ENCODE data around the gene CCN5.

CCN5 gene

GRCh38 chr20:44689809-44690208 is 25.4 kb upstream of the CCN5 start:
- H3K4me3 ChIP-seq (ENCODE audit: low read depth, low read length) = no peak overlapping the region
- no peak for TF ChIP-seq CTCF (IDR thresholded peaks at IDR 0.05; ENCODE audit: insufficient read depth, low read length, missing control alignments)
- ChIA-PET POLR2A (interaction anchor here (0.5 kb wide), 1 partner anchor 21 kb away, joined by 3 read pairs; no protein-coding TSS in a partner anchor), CTCF (interaction anchor here (1.2 to 22.2 kb wide), 5 partner anchors 11 to 56 kb away, joined by 3 to 801 read pairs (median 4); partner anchors contain the start of genes CCN5 and KCNK15)
- no peak for DNase-seq (ENCODE audit: low read depth, low spot score)

- POLR2A ChIA-PET = no interaction called here
Measured at GRCh38 chr20:44690781-44691423, 24.3 kb upstream of the CCN5 start.

GRCh38 chr20:44691424-44692423 is 23.4 kb upstream of the CCN5 start:
- H3K4me3 ChIP-seq (ENCODE audit: low read depth, low read length) = no peak overlapping the region
- no peak for DNase-seq (ENCODE audit: low read depth, low spot score)
- TF ChIP-seq CTCF (IDR thresholded peaks at IDR 0.05; ENCODE audit: insufficient read depth, low read length, missing control alignments) = no peak
- ChIA-PET POLR2A (interaction anchor here (1.7 kb wide), 2 partner anchors 13 to 15 kb away, joined by 6 to 8 read pairs; no protein-coding TSS in a partner anchor), CTCF (interaction anchor here (0.7 to 22.2 kb wide), 6 partner anchors 8 to 170 kb away, joined by 3 to 801 read pairs (median 4); partner anchors contain the start of gene CCN5)

More at GRCh38 chr20:44690781-44691423, 24.3 kb upstream of the CCN5 start:
- TF ChIP-seq CTCF (IDR thresholded peaks at IDR 0.05; ENCODE audit: insufficient read depth, low read length, missing control alignments) = no peak
- CTCF ChIA-PET = interaction anchor here (0.7 to 22.2 kb wide), 4 partner anchors 34 to 171 kb away, joined by 3 to 801 read pairs (median 4); partner anchors contain the start of gene CCN5
- no peak for DNase-seq (ENCODE audit: low read depth, low spot score)
- H3K4me3 ChIP-seq (ENCODE audit: low read depth, low read length) = no peak overlapping the region

- no peak overlapping the region for H3K4me3 ChIP-seq (ENCODE audit: low read depth, low read length)
- ChIA-PET CTCF (interaction anchor here (1.2 to 22.2 kb wide), 4 partner anchors 9 to 32 kb away, joined by 3 to 801 read pairs (median 27); partner anchors contain the start of gene CCN5), POLR2A (interaction anchor here (0.6 to 1.7 kb wide), 4 partner anchors 11 to 38 kb away, joined by 3 to 8 read pairs (median 4); no protein-coding TSS in a partner anchor)
Measured at GRCh38 chr20:44692932-44693480, 22.2 kb upstream of the CCN5 start.

GRCh38 chr20:44693627-44694026 is 21.5 kb upstream of the CCN5 start:
- CTCF ChIA-PET = interaction anchor here (1.2 to 22.2 kb wide), 4 partner anchors 10 to 31 kb away, joined by 3 to 801 read pairs (median 27); partner anchors contain the start of gene CCN5
- no peak overlapping the region for H3K4me3 ChIP-seq (ENCODE audit: low read depth, low read length)
- no peak for DNase-seq (ENCODE audit: low read depth, low spot score)
- no peak for TF ChIP-seq CTCF (IDR thresholded peaks at IDR 0.05; ENCODE audit: insufficient read depth, low read length, missing control alignments)
- POLR2A ChIA-PET = interaction anchor here (0.6 to 1.7 kb wide), 4 partner anchors 11 to 37 kb away, joined by 3 to 8 read pairs (median 4); no protein-coding TSS in a partner anchor

More at GRCh38 chr20:44692932-44693480, 22.2 kb upstream of the CCN5 start:
- DNase-seq (ENCODE audit: low read depth, low spot score) = peak; percentile 90
- no peak for TF ChIP-seq CTCF (IDR thresholded peaks at IDR 0.05; ENCODE audit: insufficient read depth, low read length, missing control alignments)

Measured in AG04449 (cell line).